ENCODE results near the gene ZNF280B.
"Not testable (repeated sequence)": the region's sequence is repeated elsewhere in the genome, so short reads cannot be mapped to it uniquely, and the experiment has no call there.

The ZNF280B gene

DNA sequence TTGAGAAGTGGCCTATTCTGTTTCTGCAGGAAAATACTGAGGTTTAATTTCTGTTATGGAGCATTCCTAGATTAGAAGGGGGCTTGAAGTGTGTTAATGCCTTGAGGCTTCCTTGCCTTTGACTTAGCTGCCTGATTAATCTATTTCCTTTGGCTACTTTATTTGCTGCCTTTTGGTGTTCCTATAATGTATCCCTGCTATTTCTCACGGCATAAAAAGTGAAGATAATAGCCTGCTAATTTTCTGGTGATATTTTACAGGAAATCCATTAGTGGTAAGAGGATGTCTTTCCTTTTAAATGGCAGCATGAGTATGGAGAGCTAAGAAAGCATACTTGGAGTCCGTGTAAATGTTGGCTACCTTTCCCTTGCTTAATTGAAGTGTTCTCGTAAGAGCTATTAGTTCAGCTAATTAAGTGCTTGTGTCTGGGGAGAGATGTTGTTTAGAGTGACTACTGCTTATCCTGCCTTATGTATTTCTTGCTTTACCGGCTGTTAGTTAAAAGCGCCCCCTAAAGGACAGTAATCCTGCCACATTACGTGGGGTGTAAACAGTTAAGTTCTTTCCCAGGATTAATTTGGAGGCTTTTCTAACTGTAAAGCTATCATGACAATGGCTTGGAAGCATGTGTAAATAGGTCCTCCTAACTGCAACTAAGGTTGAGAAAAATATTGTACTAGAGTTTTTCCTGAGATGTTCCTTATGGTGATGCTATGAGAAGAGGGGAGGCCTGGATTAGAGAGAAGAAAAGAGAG is 45.6 kb downstream of the ZNF280B start:
- peak; percentile 3 for DNase-seq

DNA sequence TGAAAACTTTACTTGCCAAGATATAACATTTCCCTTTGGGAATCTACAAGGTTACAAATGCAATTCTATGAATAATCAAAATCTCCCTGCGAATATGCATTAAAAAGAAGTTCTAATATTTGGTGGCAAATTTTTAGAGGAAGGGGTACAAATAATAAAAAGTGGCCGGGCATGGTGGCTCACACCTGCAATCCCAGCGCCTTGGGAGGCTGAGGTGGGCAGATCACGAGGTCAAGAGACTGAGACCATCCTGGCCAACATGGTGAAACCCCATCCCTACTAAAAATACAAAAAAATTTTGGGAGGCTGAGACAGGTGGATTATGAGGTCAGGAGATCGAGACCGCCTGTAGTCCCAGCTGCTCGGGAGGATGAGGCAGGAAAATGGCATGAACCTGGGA is 47.0 kb downstream of the ZNF280B start:
- DNase-seq: no peak

DNA sequence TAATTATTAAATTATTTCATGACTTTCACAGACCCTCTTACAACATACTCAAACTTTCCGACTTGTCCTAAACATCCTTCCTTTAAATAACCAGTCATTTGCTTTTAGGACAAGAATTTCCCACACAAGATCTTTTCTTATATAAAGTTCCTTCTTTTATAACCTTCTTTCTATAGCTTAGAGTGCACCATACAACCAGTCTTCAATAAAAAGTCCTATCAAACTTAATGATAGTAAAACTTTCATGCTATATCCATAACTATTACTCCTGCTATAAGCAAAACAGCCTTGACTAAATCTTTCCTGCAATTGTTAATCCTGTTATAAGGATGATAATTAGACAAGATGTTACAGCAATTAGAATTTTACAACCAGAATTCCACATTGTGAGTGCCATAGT is 47.4 kb downstream of the ZNF280B start:
- no peak for DNase-seq

DNA sequence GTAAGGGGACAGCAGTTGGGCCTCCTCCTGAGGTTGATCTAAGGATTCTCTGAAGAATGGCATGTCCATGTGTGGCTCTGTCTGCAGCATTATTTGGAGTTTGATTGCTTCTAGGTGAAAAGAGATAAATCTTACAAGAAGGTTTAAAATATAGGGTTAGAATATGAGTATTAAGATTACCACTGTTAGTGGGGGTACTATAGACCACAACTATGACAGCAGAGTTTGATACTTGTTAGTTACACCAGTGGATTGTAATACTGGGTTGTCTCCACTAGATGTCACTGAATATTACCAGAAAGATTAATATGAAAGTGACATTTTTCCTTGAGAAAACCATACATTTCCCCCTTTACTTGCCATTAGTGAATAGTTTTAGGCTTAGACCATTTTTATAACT is 47.9 kb downstream of the ZNF280B start:
- peak; percentile 6 for DNase-seq

DNA sequence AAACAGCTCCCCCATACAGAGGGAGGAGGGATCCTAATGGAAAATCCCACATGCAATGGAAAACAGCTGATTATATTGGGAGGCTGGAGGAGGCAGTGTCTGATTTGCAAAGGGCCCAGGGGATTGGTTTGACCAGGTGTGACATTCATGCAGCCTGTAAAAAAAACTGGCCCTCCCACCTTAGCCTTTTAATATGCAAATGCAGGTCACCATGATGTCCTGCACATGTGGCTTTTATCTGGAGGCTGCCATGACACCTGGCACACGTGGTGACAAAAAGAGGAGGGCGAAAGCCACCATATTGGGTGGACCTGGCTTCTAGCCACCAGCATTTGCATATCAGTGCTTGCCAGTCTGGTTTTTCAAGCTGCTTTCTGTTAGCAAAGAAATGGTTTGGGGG is 48.5 kb downstream of the ZNF280B start:
- no peak for DNase-seq

DNA sequence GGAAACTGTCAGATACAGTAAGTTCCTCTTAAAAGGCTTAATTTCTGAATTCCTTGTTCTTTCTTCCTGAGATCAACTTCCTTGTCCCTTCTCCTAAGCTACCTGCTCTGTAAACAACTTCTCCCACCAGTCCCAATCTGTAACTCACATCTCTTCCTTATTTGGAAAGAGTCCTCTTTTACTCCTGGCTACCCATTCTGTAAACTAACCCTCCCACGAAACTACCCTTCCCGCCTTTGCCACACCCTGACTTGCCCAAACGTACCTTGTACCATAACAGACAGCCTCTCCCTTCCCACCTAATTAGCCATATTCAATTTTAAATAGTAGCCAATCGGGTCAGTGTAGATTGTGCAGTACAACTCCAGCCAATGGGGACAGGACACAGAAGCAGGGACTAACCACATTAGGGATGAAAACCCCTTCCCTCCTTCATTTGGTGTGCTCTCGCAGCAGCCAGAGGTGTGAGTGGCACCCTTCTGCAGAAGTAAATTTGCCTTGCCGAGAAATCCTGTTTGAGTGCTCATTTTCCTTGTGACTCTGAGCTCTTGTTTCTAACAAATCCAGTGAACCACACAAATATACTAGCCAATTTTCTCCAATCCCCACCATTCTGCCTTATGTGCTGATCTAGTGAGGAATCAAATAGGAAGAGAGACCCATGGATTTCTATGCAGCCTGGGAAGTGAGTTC is 49.5 kb downstream of the ZNF280B start:
- DNase-seq: no peak

DNA sequence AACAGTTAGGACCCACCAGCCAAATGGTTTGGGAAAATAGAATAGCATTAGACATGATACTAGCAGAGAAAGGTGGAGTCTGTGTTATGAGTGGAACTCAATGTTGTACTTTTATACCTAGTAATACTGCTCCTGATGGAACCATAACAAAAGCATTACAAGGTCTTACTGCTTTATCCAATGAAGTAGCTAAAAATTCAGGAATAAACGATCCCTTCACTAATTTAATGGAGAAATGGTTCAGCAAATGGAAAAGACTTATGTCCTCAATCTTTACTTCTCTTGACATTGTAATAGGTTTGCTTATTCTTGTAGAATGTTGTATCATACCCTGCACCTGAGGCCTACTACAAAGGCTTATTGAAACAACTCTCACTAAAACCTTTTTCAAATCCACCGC is 50.2 kb downstream of the ZNF280B start:
- no peak for DNase-seq

DNA sequence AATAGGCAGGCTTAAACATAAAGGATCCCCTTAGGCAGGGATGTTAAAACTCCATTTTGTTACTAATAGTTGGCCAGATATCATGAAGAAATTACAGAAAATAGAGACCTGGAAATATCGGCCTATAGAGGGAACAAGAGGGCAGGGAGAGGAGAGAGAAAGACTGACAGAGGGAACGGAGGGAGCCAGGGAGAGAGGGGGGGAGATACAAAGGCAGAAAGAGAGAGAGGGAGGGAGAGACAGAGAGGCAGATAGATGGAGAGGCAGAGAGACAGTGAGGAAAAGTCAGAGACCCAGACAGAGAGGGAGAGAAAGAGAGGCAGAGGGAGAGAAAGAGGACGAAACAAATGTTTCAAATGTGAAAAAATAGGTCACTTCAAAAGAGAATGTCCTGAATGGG is 53.5 kb downstream of the ZNF280B start:
- DNase-seq: no peak

DNA sequence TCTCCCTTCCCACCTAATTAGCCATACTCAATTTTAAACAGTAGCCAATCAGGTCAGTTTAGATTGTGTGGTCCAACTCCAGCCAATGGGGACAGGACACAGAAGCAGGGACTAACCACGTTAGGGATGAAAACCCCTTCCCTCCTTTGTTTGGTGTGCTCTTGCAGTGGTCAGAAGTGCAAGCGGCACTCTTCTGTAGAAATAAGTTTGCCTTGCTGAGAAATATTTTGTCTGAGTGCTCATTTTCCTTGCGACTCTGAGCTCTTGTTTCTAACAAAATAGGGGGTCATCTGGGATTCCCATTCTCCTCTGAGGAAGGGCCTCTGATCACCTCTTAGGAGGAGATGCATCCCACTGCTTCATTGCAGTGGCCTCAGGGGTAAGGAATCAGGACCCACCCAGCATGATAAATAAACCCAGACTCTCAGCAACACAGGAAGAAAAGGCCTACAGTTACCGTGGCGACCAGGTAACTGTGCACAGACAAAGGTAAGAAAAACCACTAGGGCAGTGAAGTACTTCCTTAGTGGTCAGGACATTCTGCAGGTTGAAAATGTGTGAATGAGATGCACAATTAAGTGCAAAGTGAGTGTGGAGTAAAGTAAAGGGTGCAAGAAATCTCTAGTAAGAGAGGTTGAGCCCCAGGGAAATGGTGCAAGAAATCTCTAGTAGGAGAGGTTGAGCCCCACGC is 55.4 kb downstream of the ZNF280B start:
- no peak for DNase-seq

DNA sequence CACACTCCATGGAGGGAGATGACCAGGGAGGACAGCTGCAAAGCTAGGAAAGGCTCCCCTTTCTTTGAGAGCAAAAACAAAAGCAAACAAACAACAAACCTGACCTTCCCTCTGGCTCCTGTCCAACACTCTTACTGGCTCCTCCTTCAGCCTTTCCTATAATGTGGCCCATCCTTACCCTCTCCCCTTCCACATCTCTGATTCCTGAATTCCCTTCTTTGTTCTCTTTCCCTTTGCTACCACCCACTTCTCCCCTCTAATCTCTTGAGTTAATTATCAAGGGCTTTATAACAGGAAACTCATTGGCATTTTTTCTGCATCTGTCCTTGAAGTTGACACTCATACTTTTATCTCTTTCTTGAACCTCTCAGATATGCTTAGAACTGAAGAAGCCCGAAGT is 56.3 kb downstream of the ZNF280B start:
- DNase-seq: no peak

DNA sequence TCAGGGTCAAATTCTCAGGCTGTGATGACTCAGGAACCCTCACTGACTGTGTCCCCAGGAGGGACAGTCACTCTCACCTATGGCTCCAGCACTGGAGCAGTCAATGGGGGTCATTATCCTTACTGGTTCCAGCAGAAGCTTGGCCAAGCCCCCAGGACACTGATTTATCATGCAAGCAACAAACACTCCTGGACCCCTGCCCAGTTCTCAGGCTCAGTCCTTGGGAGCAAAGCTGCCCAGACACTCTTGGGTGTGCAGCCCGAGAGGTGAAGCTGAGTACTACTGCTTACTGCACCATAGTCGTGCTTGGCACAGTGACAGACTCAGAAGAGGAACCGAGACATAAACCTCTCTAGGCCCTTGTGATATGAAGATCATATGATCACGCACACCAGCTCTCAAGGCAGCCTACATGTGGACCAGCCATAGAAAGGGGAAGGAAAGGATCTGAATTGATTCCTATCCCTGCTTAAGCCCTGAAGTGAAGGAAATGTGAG is 58.2 kb downstream of the ZNF280B start:
- no peak for DNase-seq

DNA sequence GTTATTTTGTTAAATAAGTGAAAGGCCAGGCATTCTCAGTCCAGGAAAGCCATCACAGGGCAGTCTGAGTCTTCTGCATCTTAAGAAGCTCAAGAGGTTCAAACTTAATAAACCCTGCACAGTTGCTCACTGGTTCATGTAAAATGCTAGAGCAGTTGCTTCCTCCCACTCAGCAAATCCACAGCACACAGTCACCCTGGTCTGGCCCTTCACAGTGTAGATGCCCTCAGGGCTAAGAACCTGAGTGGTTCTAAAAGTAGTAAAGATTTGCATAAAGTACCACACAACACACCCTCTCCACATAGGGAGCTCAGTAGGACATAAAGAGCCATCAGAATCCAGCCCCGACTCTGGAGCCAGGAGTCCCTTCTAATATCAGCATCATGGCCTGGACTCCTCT is 58.7 kb downstream of the ZNF280B start:
- DNase-seq: no peak

DNA sequence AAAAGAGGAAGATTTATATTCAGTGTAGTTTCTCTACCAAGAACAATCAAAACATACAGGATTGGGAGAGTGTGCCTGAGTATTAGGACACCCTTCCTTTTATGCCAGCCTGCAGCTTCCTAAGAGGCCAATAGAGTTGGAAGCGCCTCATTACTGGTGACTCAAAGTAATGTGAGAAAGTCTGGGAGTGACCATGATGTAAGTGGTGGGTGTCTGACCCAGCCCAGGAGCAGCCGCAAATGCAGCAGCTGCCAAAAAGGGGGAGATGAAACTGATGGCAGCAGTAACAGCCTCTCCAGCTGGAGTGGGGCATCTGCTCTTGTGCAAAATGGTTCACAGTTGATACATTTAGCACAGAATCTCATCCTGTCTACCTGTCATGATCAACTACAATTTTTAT is 62.0 kb downstream of the ZNF280B start:
- DNase-seq: no peak

DNA sequence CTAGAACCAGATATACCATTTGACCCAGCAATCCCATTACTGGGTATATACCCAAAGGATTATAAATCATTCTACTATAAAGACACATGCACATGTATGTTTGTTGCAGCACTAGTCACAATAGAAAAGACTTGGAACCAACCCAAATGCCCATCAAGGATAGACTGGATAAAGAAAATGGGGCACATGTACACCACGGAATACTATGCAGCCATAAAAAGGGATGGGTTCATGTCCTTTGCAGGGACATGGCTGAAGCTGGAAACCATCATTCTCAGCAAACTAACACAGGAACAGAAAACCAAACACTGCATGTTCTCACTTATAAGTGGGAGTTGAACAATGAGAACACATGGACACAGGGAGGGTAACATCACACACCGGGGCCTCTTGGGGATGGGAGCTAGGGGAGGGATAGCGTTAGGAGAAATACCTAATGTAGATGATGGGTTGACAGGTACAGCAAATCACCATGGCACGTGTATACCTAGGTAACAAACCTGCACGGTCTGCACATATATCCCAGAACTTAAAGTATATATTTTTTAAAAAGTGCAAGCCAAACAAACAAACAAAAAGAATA is 64.4 kb downstream of the ZNF280B start:
- DNase-seq: not testable (repeated sequence)

DNA sequence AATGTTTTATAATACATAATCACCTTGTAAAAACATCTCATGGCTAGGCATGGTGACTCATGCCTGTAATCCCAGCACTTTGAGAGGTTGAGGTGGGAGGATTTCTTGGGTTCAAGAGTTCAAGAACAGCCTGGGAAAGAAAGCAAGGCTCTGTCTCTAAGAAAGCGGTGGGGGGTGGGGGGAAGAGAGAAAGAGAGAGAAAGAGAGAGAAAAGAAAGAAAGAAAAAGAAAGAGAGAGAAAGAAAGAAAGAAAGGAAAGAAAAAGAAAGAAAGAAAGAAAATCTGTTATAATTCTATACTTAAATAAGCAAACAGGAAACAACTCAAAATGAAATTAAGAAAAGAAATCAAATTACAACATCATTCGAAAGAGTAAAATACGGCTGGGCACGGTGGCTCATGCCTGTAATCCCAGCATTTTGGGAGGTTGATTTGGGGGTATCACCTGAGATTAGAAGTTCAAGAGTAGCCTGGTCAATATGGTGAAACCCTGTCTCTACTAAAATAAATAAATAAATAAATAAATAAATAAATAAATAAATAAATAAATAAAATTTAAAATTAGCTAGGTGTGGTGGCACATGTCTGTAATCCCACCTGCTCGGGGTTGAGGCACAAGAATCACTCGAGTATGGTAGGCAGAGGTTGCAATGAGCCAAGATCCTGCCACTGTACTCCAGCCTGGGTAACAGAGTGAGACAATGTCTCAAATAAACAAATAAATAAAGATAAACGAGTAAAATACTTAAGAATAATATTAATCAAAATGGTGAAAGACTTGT is 65.4 kb downstream of the ZNF280B start:
- DNase-seq: no peak

DNA sequence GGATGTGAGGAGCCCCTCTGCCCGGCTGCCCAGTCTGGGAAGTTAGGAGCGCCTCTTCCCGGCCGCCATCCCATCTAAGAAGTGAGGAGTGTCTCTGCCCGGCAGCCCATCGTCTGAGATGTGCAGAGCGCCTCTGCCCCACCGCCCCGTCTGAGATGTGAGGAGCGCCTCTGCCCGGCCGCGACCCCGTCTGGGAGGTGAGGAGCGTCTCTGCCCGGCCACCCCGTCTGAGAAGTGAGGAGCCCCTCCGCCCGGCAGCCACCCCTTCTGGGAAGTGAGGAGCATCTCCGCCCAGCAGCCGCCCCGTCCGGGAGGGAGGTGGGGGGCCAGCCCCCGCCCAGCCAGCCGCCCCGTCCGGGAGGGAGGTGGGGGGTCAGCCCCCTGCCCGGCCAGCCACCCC is 66.9 kb downstream of the ZNF280B start:
- not testable (repeated sequence) for DNase-seq

DNA sequence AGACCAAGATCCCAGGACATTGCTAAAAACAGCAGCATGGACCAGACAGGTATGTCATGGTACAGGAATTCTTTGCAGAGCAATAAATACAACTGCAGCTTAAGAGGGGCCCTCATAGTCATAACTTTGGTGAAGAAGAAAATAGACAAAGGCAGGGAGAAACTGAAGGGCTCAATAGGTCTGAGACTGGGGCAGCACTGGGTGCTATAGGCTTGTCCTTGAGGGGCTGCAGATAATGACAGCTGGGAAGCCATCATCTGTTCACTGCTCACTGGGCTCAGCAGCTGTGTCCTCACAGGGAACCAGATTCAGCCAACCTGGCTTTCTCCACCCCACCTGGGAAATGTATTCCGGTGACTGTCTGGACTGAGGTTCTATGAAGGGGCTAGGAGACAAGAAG is 68.4 kb downstream of the ZNF280B start:
- DNase-seq: no peak

Data from activated CD4-positive, alpha-beta T cell treated with anti-CD3 and anti-CD28 coated beads, Interleukin-2, amount 50 U/mL, for 16 hours (primary cell).